Measurements from ENCODE around the gene SPDYC. TPM values are rescaled to one million over a fixed set of nuclear protein-coding genes. Genes with fewer than 3 reads are reported as not detected.
"Not testable (repeated sequence)": the region's sequence is repeated elsewhere in the genome, so short reads cannot be mapped to it uniquely, and the experiment has no call there.

Gene SPDYC
- total and polyA plus RNA-seq, 9 of the 15 experiments (the other 6 are each of a cell fraction or from before 2014, with no cell fraction given): 4.4 to 18.8 (median 9.2) TPM

DNA sequence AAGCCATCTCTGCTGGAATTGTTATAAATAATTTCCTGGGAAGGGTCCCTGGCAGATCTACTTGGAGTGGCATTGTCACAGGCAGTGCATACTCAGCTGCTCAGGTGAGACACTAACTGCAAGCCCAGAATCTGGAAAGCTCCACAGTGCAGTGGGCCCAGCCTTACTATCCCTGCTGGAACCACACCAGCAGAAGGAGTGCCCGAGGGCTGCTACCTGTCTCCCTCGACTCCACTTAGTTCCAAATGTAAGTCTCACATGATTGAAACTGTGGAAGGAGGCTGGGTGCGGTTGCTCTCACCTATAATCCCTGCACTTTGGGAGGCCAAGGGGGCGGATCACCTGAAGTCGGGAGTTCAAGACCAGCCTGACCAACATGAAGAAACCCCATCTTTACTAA is 21.4 kb upstream of the SPDYC start:
- Histone ChIP-seq H2AFZ (ENCODE audit: low read depth, low read length) (no peak overlapping the region), H3K36me3 (ENCODE audit: control insufficient read depth, insufficient read depth, low read length) (no peaks in the 10 kb centered on the region), H3K9ac (ENCODE audit: insufficient read depth in 1 of 2, low read depth in 2 of 2, low read length in 2 of 2) (no peak overlapping the region), H3K4me2 (ENCODE audit: insufficient read depth, low read length) (no peak overlapping the region), H3K27me3 (ENCODE audit: control insufficient read depth in 2 of 2, insufficient read depth in 2 of 2, low read length in 2 of 2) (no peaks in the 10 kb centered on the region), H3K4me1 (replicated peaks in 1 of 2; ENCODE audit: control insufficient read depth in 2 of 2, insufficient read depth in 2 of 2, low read length in 2 of 2) (peaks cover 20 to 26% of the 10 kb centered on the region in 2 experiments), H3K79me2 (ENCODE audit: control insufficient read depth, insufficient read depth, low read length) (no peaks in the 10 kb centered on the region), H4K20me1 (replicated peaks; ENCODE audit: control insufficient read depth, insufficient read depth, low read length) (no peaks in the 10 kb centered on the region), H3K27ac (ENCODE audit: extremely low read depth, low read depth, low read length) (no peak overlapping the region), H3K9me3 (replicated peaks; ENCODE audit: control insufficient read depth, insufficient read depth, low read depth, low read length) (no peaks in the 10 kb centered on the region; the same call in 1 of the 2 replicates), H3K4me3 (no peak overlapping the region), H3K9me1 (ENCODE audit: control insufficient read depth, insufficient read depth, low read length) (no peaks in the 10 kb centered on the region)
- TF ChIP-seq ARID1B (IDR thresholded peaks at IDR 0.05) (no peak), MAFK (IDR thresholded peaks at IDR 0.05; ENCODE audit: low read length) (no peak), ILF3 (IDR thresholded peaks at IDR 0.05; ENCODE audit: borderline replicate concordance) (no peak), HDAC2 (IDR thresholded peaks at IDR 0.05) (no peak), NBN (IDR thresholded peaks at IDR 0.05; ENCODE audit: low read depth) (no peak), ZNF175 (CRISPR knock-in tag; IDR thresholded peaks at IDR 0.05; ENCODE audit: low read depth) (no peak), MCM7 (IDR thresholded peaks at IDR 0.05) (no peak), SAFB (IDR thresholded peaks at IDR 0.05; ENCODE audit: borderline replicate concordance, low read depth, low read length) (no peak)
- ChIA-PET CTCF (ENCODE audit: low intra/inter-chr PET ratio) (no interaction called here), POLR2A (interaction anchor here (1.1 to 7.6 kb wide), 4 partner anchors 10 to 22 kb away, joined by 3 to 75 read pairs (median 5); partner anchors contain the start of genes SPDYC and SYVN1)
- no peak for DNase-seq (ENCODE audit: extremely low read depth in 1 of 4, low spot score in 3 of 4)
- BruUV-seq (replicated peaks): no TSS peak
- no peak for FAIRE-seq
- in situ Hi-C loops (cut with MboI) (no loop called here), intact Hi-C loops (cut with micrococcal nuclease) (no loop called here)
- 76% methylated on average over 5 of the region's 5 CpGs for WGBS (ENCODE audit: insufficient coverage, low coverage, missing lambda C conversion rate)
- no peak for ATAC-seq

DNA sequence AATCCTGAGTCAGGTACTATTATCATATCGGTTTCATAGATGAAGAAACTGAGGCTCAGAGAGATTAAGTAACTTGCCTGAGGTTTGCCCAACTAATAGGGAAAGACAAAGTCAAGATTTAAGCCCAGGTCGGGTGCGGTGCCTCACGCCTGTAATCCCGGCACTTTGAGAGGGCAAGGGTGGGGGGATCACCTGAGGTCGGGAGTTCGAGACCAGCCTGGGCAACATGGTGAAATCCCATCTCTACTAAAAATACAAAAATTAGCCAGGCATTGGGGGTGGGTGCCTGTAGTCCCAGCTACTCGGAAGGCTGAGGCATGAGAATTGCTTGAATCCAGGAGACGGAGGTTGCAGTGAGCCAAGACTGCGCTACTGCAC is 19.9 kb upstream of the SPDYC start:
- CTCF ChIA-PET (ENCODE audit: low intra/inter-chr PET ratio); H3K36me3 ChIP-seq (ENCODE audit: control insufficient read depth, insufficient read depth, low read length); H3K9me1 ChIP-seq (ENCODE audit: control insufficient read depth, insufficient read depth, low read length); H3K9me3 ChIP-seq (replicated peaks; ENCODE audit: control insufficient read depth, insufficient read depth, low read depth, low read length); DNase-seq (ENCODE audit: extremely low read depth in 1 of 4, low spot score in 3 of 4); in situ Hi-C loops (cut with MboI); H3K27me3 ChIP-seq (ENCODE audit: control insufficient read depth in 2 of 2, insufficient read depth in 2 of 2, low read length in 2 of 2); intact Hi-C loops (cut with micrococcal nuclease); FAIRE-seq; H4K20me1 ChIP-seq (replicated peaks; ENCODE audit: control insufficient read depth, insufficient read depth, low read length); BruUV-seq (replicated peaks); H3K4me3 ChIP-seq; H3K79me2 ChIP-seq (ENCODE audit: control insufficient read depth, insufficient read depth, low read length); ATAC-seq: not testable (repeated sequence)
- POLR2A ChIA-PET: interaction anchor here (7.6 kb wide), 1 partner anchor 15 kb away, joined by 75 read pairs; the partner anchor contains the start of gene SYVN1
- H3K4me2 ChIP-seq (ENCODE audit: insufficient read depth, low read length): peak overlapping the region; percentile 68
- peak overlapping the region; percentile 82; the same call in 2 of the 3 replicates for H3K27ac ChIP-seq (ENCODE audit: extremely low read depth, low read depth, low read length)
- WGBS (ENCODE audit: insufficient coverage, low coverage, missing lambda C conversion rate): 64% methylated on average over 8 of the region's 10 CpGs
- H3K9ac ChIP-seq (ENCODE audit: insufficient read depth in 1 of 2, low read depth in 2 of 2, low read length in 2 of 2): peak overlapping the region; percentile 8 to 48; a peak in 2 of 4 replicates
- peaks cover 20 to 26% of the 10 kb centered on the region in 2 experiments for H3K4me1 ChIP-seq (replicated peaks in 1 of 2; ENCODE audit: control insufficient read depth in 2 of 2, insufficient read depth in 2 of 2, low read length in 2 of 2)
- peak overlapping the region; percentile 96 for H2AFZ ChIP-seq (ENCODE audit: low read depth, low read length)
